ENCODE results near the gene CRK. TPM values are rescaled to one million over a fixed set of nuclear protein-coding genes. Genes with fewer than 3 reads are reported as not detected.

CRK gene
- total RNA-seq, 1 experiment from 2014 or later, result 57.9 TPM

GRCh38 chr17:1462164-1463112 lies 6.4 kb upstream of the CRK start:
- H3K27ac ChIP-seq, result no peak overlapping the region
- H3K4me2 ChIP-seq, result no peak overlapping the region
- H2AFZ ChIP-seq, result no peak overlapping the region
- H3K9me2 ChIP-seq (ENCODE audit: insufficient read depth), result no peaks in the 10 kb centered on the region
- POLR2A ChIA-PET (ENCODE audit: unreplicated experiment), result interaction anchor here (0.5 to 0.7 kb wide), 4 partner anchors 14 to 97 kb away, joined by 3 to 4 read pairs (median 3); no protein-coding TSS in a partner anchor
- no peaks in the 10 kb centered on the region for H3K79me2 ChIP-seq (ENCODE audit: low read depth)
- H3K36me3 ChIP-seq (ENCODE audit: low read depth), result peaks cover 9% of the 10 kb centered on the region; the same call in 1 of the 2 replicates
- TF ChIP-seq CTCF (conservative IDR thresholded peaks at IDR 0.05), result no peak
- TF ChIP-seq EZH2 (IDR thresholded peaks at IDR 0.05; ENCODE audit: low read depth), result no peak
- DNase-seq, result no peak
- intact Hi-C loops (cut with micrococcal nuclease; ENCODE audit: unreplicated experiment), result no loop called here
- peaks cover 13% of the 10 kb centered on the region for H3K4me1 ChIP-seq (replicated peaks; ENCODE audit: insufficient read depth)
- H3K4me3 ChIP-seq, result no peak overlapping the region
- peaks cover 42% of the 10 kb centered on the region; the same call in 1 of the 2 replicates for H3F3A ChIP-seq (ENCODE audit: insufficient read depth, low read depth)
- H4K20me1 ChIP-seq (ENCODE audit: insufficient read depth), result no peaks in the 10 kb centered on the region
- CTCF ChIA-PET, result no interaction called here
- TSS peak; percentile 31 for BruUV-seq (replicated peaks)
- H3K27me3 ChIP-seq (ENCODE audit: insufficient read depth, low read depth), result no peaks in the 10 kb centered on the region
- no peaks in the 10 kb centered on the region for H3K9me3 ChIP-seq (ENCODE audit: insufficient read depth, low read depth)

GRCh38 chr17:1461198-1461944 lies 5.3 kb upstream of the CRK start:
- Histone ChIP-seq H3K4me1 (replicated peaks; ENCODE audit: insufficient read depth) (peaks cover 13% of the 10 kb centered on the region), H3K9me3 (ENCODE audit: insufficient read depth, low read depth) (no peaks in the 10 kb centered on the region), H3K27me3 (ENCODE audit: insufficient read depth, low read depth) (no peaks in the 10 kb centered on the region), H3K27ac (no peak overlapping the region), H3K4me3 (no peak overlapping the region), H3K36me3 (ENCODE audit: low read depth) (peaks cover 2% of the 10 kb centered on the region; the same call in 1 of the 2 replicates), H4K20me1 (ENCODE audit: insufficient read depth) (no peaks in the 10 kb centered on the region), H3K79me2 (ENCODE audit: low read depth) (no peaks in the 10 kb centered on the region), H2AFZ (no peak overlapping the region), H3F3A (ENCODE audit: insufficient read depth, low read depth) (peaks cover 45% of the 10 kb centered on the region; the same call in 1 of the 2 replicates), H3K4me2 (no peak overlapping the region), H3K9me2 (ENCODE audit: insufficient read depth) (no peaks in the 10 kb centered on the region)
- no TSS peak for BruUV-seq (replicated peaks)
- CTCF ChIA-PET, result no interaction called here
- no peak for TF ChIP-seq CTCF (conservative IDR thresholded peaks at IDR 0.05)
- TF ChIP-seq EZH2 (IDR thresholded peaks at IDR 0.05; ENCODE audit: low read depth), result no peak
- POLR2A ChIA-PET (ENCODE audit: unreplicated experiment), result interaction anchor here (0.6 kb wide), 1 partner anchor 13 kb away, joined by 3 read pairs; no protein-coding TSS in a partner anchor
- intact Hi-C loops (cut with micrococcal nuclease; ENCODE audit: unreplicated experiment), result no loop called here
- no peak for DNase-seq

- H2AFZ ChIP-seq, result no peak overlapping the region
- peaks cover 46% of the 10 kb centered on the region; the same call in 1 of the 2 replicates for H3F3A ChIP-seq (ENCODE audit: insufficient read depth, low read depth)
- H3K27me3 ChIP-seq (ENCODE audit: insufficient read depth, low read depth), result no peaks in the 10 kb centered on the region
- H3K4me1 ChIP-seq (replicated peaks; ENCODE audit: insufficient read depth), result peaks cover 13% of the 10 kb centered on the region
- peak; percentile 72 to 82 for DNase-seq
- no peak overlapping the region for H3K4me3 ChIP-seq
- H3K9me3 ChIP-seq (ENCODE audit: insufficient read depth, low read depth), result no peaks in the 10 kb centered on the region
- BruUV-seq (replicated peaks), result no TSS peak
- no peaks in the 10 kb centered on the region for H3K36me3 ChIP-seq (ENCODE audit: low read depth)
- POLR2A ChIA-PET (ENCODE audit: unreplicated experiment), result interaction anchor here (0.5 to 0.6 kb wide), 3 partner anchors 24 to 820 kb away, joined by 3 to 5 read pairs (median 3); no protein-coding TSS in a partner anchor
- TF ChIP-seq EZH2 (IDR thresholded peaks at IDR 0.05; ENCODE audit: low read depth) (no peak), CTCF (conservative IDR thresholded peaks at IDR 0.05) (no peak)
- CTCF ChIA-PET, result no interaction called here
- H3K79me2 ChIP-seq (ENCODE audit: low read depth), result peaks cover 7% of the 10 kb centered on the region
- H3K9me2 ChIP-seq (ENCODE audit: insufficient read depth), result no peaks in the 10 kb centered on the region
- no peaks in the 10 kb centered on the region for H4K20me1 ChIP-seq (ENCODE audit: insufficient read depth)
- H3K4me2 ChIP-seq, result peak overlapping the region; percentile 43
- H3K27ac ChIP-seq, result peak overlapping the region; percentile 14; the same call in 1 of the 2 replicates
- intact Hi-C loops (cut with micrococcal nuclease; ENCODE audit: unreplicated experiment), result no loop called here
These were observed 4.2 kb upstream of the CRK start for GRCh38 chr17:1460233-1460632.
